SK-N-SH treated with all-trans-retinoic acid at 6 μM for 48 hours (cell line): ENCODE results near the gene CLCN1.
A peak's percentile ranks its signal among the peaks of the same experiment; 100 is the strongest.

Experiments
- ARNTL ChIP-seq: fragments of 450-650 bp; formaldehyde crosslinking; IDR thresholded peaks from 2 replicates; pipeline ENCODE4 v1.5.0; 2020; ENCODE audit warnings: low read depth, mild to moderate bottlenecking, moderate library complexity, borderline replicate concordance
- CREB5 ChIP-seq: fragments of 250-450 bp; sonication (Bioruptor Pico); IDR thresholded peaks from 2 replicates; pipeline ENCODE4 v1.5.1; 2020; ENCODE audit warnings: low read depth, mild to moderate bottlenecking, moderate library complexity
- CSDC2 ChIP-seq: fragments of 250-450 bp; sonication (Bioruptor Pico); IDR thresholded peaks from 2 replicates; pipeline ENCODE4 v1.5.0; 2020; ENCODE audit warnings: mild to moderate bottlenecking, moderate library complexity
- PATZ1 ChIP-seq: fragments of 250-450 bp; sonication (Bioruptor Pico); IDR thresholded peaks from 2 replicates; pipeline ENCODE4 v1.8.0; 2020; ENCODE audit warnings: mild to moderate bottlenecking, moderate library complexity, borderline replicate concordance
- POU6F1 ChIP-seq: fragments of 250-450 bp; sonication (Bioruptor Pico); IDR thresholded peaks from 2 replicates; pipeline ENCODE4 v1.8.0; 2021; ENCODE audit warnings: low read depth, mild to moderate bottlenecking, moderate library complexity, borderline replicate concordance
- RARB ChIP-seq: fragments of 250-450 bp; sonication (Bioruptor Pico); IDR thresholded peaks from 2 replicates; pipeline ENCODE4 v1.8.0; 2021; ENCODE audit warnings: mild to moderate bottlenecking, moderate library complexity
- ZC3H10 ChIP-seq: fragments of 250-450 bp; sonication (Bioruptor Pico); IDR thresholded peaks from 2 replicates; pipeline ENCODE4 v1.5.1; 2021; ENCODE audit warnings: mild to moderate bottlenecking, moderate library complexity
- ZFP30 ChIP-seq: fragments of 450-650 bp; formaldehyde crosslinking; IDR thresholded peaks from 2 replicates; pipeline ENCODE4 v1.5.0; 2022; ENCODE audit warnings: mild to moderate bottlenecking, moderate library complexity
- ZNF70 ChIP-seq: fragments of 450-650 bp; formaldehyde crosslinking; IDR thresholded peaks from 2 replicates; pipeline ENCODE4 v1.5.0; 2020; ENCODE audit warnings: mild to moderate bottlenecking, moderate library complexity

- TF ChIP-seq ZFP30 (CRISPR knock-in tag), result no peak
- no peak for TF ChIP-seq RARB (CRISPR knock-in tag)
- no peak for TF ChIP-seq POU6F1 (CRISPR knock-in tag)
- no peak for TF ChIP-seq CSDC2
- no peak for TF ChIP-seq ZNF70
- peak; percentile 11; the same call in 1 of the 2 replicates for TF ChIP-seq PATZ1 (CRISPR knock-in tag)
- TF ChIP-seq ARNTL (CRISPR knock-in tag), result no peak
- no peak; the same call in 1 of the 2 replicates for TF ChIP-seq ZC3H10 (CRISPR knock-in tag)
- TF ChIP-seq CREB5 (CRISPR knock-in tag), result no peak
Measured at GRCh38 chr7:143382126-143382790, 66.3 kb downstream of the CLCN1 start.
